Measurements from ENCODE around the gene HSDL2.
"Not testable (repeated sequence)": the region's sequence is repeated elsewhere in the genome, so short reads cannot be mapped to it uniquely, and the experiment has no call there.

HSDL2 gene

DNA sequence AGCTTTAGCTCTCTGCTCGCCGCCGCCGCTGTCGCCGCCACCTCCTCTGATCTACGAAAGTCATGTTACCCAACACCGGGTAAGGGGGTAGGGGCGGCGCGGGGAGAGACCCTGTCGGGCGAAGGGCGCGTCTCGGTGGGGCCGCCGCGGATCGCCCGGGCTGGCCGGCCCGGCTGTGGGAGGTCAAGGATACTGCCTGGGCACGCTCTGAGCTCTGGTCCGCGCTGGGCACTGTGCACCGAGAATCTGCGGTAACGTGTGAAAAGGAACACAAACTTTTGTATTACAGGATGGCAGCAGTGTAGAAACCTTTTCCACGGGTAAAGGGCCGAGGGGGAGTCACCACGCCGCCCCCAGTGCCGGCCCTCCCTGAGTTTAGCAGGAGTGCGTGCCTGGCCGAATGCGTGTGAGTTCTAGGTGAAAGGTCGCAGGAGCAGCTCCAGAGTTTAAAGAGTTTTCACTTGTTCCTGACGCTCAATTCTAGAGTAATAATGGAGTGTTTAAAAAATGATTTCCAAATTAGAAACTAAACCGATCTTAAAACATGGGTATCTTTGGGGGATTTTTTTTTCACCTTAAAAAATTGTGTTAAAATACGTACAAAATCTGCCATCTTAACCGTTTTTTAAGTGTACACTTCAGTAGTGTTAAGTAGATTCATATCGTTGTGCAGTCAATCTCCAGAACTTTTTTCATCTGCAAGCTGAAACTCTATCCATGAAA is at the start of gene HSDL2:
HSDL2 (plus strand) TSS at position 7 of the 723 bp plus-strand sequence; CDS start at position 63, 56 bp downstream.
- DNase-seq: peak; percentile 18

DNA sequence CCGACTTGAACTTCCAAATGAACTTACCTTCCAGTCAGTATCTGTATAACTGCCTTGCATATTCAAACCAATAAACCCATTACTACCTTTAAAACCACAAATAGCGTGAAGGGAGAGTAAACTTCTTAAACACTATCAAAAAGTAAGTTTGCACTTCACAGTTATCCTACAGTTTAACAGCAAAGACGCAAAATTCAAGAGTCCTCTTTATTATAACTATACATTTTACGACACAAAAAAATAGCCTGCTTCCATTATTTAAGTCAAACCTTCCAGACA is 48.3 kb upstream of the HSDL2 start:
- DNase-seq: no peak

DNA sequence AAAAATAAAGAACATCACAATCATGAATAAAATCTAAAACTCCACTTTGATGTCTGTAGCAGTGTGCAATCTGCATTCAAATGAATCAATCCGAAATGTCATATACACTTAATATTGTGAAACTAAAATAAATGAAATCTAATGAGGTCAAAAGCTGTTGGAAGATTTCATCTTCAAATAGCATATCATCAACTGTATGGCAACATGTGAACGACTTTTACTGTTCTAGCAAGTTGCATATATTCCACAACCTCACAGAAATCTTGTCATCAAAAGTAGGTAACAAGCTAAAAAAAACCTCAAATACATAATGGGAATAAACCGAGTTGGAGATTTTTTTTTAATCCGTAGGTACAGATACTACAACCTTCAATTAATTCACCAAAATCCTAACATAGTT is 47.7 kb upstream of the HSDL2 start:
- DNase-seq: no peak

DNA sequence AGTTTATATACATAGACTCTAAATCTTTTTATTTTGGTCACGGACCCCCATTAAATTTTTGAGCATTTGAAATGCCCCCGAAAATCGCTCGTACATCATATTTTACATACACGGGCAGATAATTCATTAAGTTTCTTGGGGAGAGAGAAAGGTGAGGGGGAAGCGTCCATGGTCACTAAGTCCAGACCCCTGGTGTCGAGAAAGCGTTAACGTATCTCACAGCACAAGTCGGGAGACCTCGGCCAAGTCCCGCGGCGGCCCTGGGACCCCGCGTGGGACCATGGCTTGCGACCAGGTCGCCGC is 47.3 kb upstream of the HSDL2 start:
- no peak for DNase-seq

GRCh38 chr9:112332977-112333638 is 46.8 kb upstream of the HSDL2 start, which contains the start of gene PTBP3:
Gene PTBP3, minus strand, starts transcription at chr9:112333619. Its CDS starts 35,754 bp downstream, at chr9:112297865.
- peak; percentile 80 for DNase-seq

DNA sequence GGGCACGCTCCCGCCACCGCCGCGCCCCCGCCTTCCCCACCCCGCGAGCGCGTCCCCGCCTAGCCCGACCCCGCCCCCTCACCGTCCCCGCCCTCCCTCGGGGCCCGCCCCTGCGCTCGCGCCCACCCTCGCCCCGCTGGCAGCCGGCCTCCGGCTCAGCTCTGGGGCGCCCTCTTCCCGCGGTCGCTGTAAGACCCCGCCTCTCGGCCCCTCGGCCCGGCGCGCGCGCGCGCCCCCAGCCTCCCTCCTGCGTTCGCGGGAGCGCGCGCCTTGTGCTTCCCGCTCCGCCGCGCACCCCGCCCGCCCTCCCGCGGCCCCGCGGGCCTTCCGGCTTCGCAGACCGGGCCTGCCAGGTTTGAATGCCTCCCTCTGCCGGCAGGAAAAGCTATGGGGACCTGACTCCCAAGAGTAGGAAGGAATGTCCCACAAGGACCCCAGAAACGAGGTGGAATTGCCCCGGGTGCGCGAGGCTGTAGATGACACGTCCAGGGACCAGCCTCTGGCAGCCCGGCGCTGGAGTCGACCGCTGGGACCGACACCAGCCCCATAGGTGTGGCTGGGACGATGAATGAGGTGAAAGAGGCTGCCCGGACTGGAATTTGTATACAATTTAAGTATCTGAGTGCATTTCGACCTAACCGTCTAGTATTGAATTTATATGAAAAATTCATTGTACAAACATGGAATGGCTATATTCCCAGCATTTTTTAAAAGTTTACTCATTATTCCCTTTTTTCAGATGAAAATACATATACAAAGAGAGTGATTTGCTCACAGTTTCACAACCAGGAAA is 46.1 kb upstream of the HSDL2 start:
- peak; percentile 96 for DNase-seq

GRCh38 chr9:112334432-112334841 is 45.5 kb upstream of the HSDL2 start:
- DNase-seq: no peak

- DNase-seq: no peak
Observed at GRCh38 chr9:112337547-112337946, 42.4 kb upstream of the HSDL2 start.

- DNase-seq: no peak
Observed at GRCh38 chr9:112338561-112338960, 41.3 kb upstream of the HSDL2 start.

DNA sequence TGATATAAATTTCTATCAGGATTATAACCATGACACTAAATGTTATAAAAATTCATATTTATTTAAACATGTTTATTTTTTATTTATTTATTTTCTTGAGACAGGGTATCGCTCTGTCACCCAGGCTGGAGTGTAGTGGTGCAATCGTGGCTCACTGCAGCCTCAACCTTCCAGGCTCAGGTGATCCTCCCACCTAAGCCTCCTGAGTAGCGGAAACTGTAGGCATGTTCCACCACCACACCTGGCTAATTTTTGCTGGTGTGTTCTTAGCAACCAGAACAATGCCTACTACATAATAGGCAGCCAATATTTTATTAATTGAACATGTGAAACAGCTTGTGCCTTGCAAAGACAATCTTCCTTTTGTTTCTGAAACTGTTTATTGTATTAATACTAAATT is 40.0 kb upstream of the HSDL2 start:
- no peak for DNase-seq

DNA sequence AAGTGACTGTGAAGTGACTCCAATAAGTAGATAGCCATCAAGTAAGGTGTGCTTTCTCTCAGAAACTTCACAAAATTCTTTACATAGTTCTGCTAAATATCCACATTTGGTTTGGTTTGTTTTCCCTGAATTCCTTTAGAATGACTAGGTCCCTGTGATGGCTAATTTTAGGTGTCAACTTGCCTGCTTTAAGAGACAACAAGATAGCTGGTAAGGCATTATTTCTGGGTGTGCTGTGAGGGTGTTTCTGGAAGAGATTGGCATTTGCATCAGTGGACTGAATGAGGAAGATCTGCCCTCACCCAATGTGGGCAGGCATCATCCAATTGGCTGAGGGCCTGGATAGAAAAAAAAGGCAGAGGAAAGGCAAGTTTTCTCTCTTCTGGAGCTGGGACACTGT is 38.2 kb upstream of the HSDL2 start:
- DNase-seq: no peak

DNA sequence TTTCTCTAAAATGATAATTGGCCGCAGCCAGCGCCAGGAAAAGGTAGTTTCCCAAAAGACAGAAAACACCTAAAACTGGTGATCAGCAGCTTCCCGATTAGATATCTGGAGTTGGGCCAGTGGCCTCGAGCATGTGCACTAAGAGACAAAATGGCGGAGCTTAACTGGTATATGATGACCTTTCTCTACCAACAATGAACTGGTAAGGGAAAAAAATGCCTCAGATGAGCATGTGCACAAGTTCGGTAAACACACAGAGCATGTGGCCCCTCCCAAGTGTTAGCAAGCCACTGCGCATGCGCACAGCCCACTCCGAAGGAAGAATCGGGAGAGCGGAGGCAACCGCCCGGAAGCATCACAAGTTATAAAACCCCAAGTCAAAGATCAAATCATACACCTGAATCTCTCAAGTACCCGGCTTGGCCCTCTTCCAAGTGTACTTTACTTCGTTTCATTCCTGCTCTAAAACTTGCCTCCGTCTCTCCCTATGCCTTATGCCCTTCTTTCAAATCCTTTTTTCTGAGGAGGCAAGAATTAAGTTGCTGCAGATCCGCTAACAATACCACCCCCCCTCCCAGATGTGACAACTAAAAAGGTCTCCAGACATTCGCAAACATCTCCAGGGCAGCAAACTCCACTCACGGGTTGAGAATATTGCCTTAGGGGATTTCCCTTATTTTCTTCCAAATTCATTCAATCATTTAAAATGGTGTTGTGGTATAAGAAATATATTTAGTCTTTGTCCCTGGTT is 31.5 kb upstream of the HSDL2 start:
- peak; percentile 64 for DNase-seq

DNA sequence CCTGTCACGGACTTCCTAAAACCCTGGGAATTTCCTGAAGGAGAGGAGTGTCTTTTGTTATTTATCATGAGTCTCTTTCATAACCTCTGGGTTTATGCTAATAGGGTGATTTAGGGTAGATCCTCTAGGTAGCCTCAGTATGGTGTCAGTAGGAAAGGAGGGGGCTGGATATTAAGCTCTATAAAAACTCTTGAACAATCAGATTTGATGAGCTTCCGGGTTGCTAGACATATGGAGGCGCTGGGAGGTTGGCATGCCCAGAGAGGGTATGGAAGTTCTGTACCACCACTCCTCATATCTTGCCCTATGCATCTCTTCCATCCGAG is 30.9 kb upstream of the HSDL2 start:
- no peak for DNase-seq

GRCh38 chr9:112351184-112351583 is 28.7 kb upstream of the HSDL2 start:
- DNase-seq: no peak

DNA sequence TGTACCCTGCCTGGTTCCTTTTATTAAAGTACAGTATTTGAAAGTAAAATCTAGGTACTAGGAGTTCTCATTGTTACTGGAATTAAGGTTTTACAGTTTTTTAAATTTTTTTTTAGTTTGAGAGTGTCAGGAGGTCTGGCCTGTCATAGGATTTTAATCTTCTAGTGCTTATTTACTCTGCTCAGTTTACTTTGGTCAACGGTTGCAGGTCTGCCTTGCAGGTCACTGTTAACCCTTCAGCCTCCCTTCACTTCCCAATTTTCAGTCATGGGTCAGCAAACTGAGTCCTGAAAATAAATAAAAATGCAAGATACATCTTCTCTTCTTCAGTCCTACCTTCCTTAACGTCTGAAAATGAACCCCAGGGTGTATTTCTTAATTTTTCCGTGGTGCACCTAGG is 27.7 kb upstream of the HSDL2 start:
- no peak for DNase-seq

DNA sequence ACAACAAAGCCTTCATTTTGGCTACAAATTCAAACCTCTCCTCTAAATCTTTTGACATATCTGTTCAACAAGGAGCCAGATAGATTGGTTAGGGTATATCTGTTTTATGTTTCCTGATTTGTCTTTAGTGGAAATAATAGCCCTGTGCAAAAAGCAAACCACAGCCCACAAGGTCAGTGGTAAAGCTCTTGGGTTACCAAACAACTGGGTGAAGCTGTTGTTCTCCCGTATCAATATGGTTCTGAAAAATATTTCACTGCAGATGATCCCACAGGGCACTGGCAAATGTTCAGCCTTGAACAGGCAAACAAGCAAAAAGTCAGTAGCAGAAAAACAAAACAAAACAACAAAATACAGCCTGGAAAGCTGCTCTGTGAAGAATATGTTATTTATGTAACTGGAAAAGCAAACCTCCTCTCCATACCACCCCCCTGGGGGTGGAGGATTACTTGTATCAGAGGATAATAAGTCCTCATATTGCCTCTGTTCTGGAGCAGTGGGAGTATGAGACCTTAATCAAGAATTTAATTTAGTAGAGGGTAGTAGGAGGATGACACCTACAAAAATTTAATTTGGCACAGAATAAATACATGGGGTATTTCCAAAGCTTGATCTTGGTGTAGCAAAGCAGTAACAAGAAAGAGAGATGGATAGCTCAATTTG is 25.7 kb upstream of the HSDL2 start:
- DNase-seq: no peak

DNA sequence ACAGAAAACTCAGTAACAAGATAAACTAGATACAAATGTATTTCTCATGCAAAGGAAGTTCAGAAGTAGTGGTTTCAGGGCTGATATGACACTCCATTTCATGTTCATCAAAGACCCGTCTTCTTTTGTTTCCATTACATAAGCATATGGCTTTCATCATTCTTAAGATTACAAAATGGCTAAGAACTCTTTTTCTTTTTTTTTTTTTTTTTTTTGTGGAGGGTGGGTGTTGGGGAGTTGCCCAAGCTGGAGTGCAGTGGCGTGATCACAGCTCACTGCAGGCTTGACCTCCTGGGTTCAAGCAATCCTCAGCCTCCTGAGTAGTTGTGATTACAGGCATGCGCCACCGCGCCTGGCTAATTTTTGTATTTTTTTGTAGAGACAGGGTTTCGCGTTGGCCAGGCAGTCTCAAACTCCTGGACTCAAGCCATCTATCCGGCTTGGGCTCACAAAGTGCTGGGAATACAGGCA is 24.4 kb upstream of the HSDL2 start:
- no peak for DNase-seq

GRCh38 chr9:112360047-112360804 is 19.7 kb upstream of the HSDL2 start:
- no peak for DNase-seq

- peak; percentile 50 for DNase-seq
Observed at GRCh38 chr9:112361601-112362000, 18.3 kb upstream of the HSDL2 start.

- no peak for DNase-seq
Observed at GRCh38 chr9:112364761-112365160, 15.1 kb upstream of the HSDL2 start.

- DNase-seq: not testable (repeated sequence)
Observed at GRCh38 chr9:112365257-112365656, 14.7 kb upstream of the HSDL2 start.

GRCh38 chr9:112366591-112366990 is 13.3 kb upstream of the HSDL2 start:
- DNase-seq: no peak

All from NCI-H345 (cell line).